HG03378 (cell line): ENCODE data around the gene MACF1.
"Not testable (repeated sequence)": the region's sequence is repeated elsewhere in the genome, so short reads cannot be mapped to it uniquely, and the experiment has no call there.

Experiments used
- ATAC-seq: cut with Tn5 transposase; IDR thresholded peaks from one replicate; pipeline ENCODE4 v1.9.1; 2021; ENCODE audit warnings: mild to moderate bottlenecking, moderate library complexity; ENCODE audit not compliant: unreplicated experiment

The MACF1 gene

GRCh38 chr1:39488012-39488545 is 283.6 kb downstream of the MACF1 start:
- no peak for ATAC-seq

GRCh38 chr1:39488793-39489566 is 284.5 kb downstream of the MACF1 start:
- ATAC-seq = no peak

- ATAC-seq = no peak
Measured at GRCh38 chr1:39489567-39490239, 285.2 kb downstream of the MACF1 start.

GRCh38 chr1:39490596-39491145 is 286.2 kb downstream of the MACF1 start:
- no peak for ATAC-seq

GRCh38 chr1:39491146-39491921 is 286.8 kb downstream of the MACF1 start, which contains the start of gene BMP8A:
TSS of gene BMP8A (plus strand) at chr1:39491636. CDS start at chr1:39491992, 356 bp downstream.
- ATAC-seq = no peak

- ATAC-seq = not testable (repeated sequence)
Measured at GRCh38 chr1:39492118-39493042, 287.9 kb downstream of the MACF1 start.

GRCh38 chr1:39493043-39493810 is 288.7 kb downstream of the MACF1 start:
- not testable (repeated sequence) for ATAC-seq

GRCh38 chr1:39494671-39495410 is 290.3 kb downstream of the MACF1 start:
- ATAC-seq = no peak

- ATAC-seq = not testable (repeated sequence)
Measured at GRCh38 chr1:39496520-39496919, 292.0 kb downstream of the MACF1 start.

GRCh38 chr1:39497585-39497984 is 293.1 kb downstream of the MACF1 start:
- no peak for ATAC-seq

- not testable (repeated sequence) for ATAC-seq
Measured at GRCh38 chr1:39498096-39498710, 293.7 kb downstream of the MACF1 start.

- not testable (repeated sequence) for ATAC-seq
Measured at GRCh38 chr1:39498821-39499220, 294.3 kb downstream of the MACF1 start.

GRCh38 chr1:39499668-39500067 is 295.2 kb downstream of the MACF1 start:
- ATAC-seq = no peak

- ATAC-seq = no peak
Measured at GRCh38 chr1:39500862-39501389, 296.4 kb downstream of the MACF1 start.

- ATAC-seq = no peak
Measured at GRCh38 chr1:39501666-39502065, 297.2 kb downstream of the MACF1 start.

- not testable (repeated sequence) for ATAC-seq
Measured at GRCh38 chr1:39504436-39504835, 299.9 kb downstream of the MACF1 start.

- no peak for ATAC-seq
Measured at GRCh38 chr1:39505289-39505688, 300.8 kb downstream of the MACF1 start.
